NT2/D1 (cell line): ENCODE measurements around the gene LDB3.

Source experiments
- SUZ12 ChIP-seq: IDR thresholded peaks from 2 replicates; pipeline ENCODE4 v1.6.1; 2011; ENCODE audit not compliant: insufficient read length, insufficient read depth; ENCODE audit errors: extremely low read depth
- YY1 ChIP-seq: IDR thresholded peaks from 2 replicates; pipeline ENCODE4 v1.6.1; 2011; ENCODE audit not compliant: insufficient read length, insufficient read depth
- ZNF274 ChIP-seq: IDR thresholded peaks from 2 replicates; pipeline ENCODE4 v1.6.1; 2011; ENCODE audit warnings: mild to moderate bottlenecking, low read depth, low read length

- TF ChIP-seq SUZ12 = no peak
- no peak for TF ChIP-seq YY1
- no peak for TF ChIP-seq ZNF274
Observed at GRCh38 chr10:86665218-86665607, 3.1 kb upstream of the LDB3 start.
